HepG2 (cell line): ENCODE measurements around the gene SHISA9. TPM values are rescaled to one million over a fixed set of nuclear protein-coding genes. Genes with fewer than 3 reads are reported as not detected.

ENCODE experiments used
- ATAC-seq: fragments of 200-7000 bp; cut with Tn5 transposase; 3 replicates; pipeline ENCODE4 v1.9.1; 2020; ENCODE audit warnings: mild to moderate bottlenecking, moderate library complexity
- BruUV-seq: library from RNA; stranded (reverse); fragments of 400-500 nt; replicated peaks from 2 replicates; lab custom pipeline; 2021; lab: Mats Ljungman, UMichigan
- CTCF ChIA-PET: fragments of 300-600 bp; formaldehyde crosslinking; extraction: SDS; loops from one replicate; lab custom pipeline; 2021; ENCODE audit warnings: low total read pairs, inconsistent platforms, low intra/inter-chr PET ratio; lab: Yijun Ruan, JAX
- POLR2A ChIA-PET: fragments of 350-600 bp; sonication (Branson Sonifier 250); formaldehyde crosslinking; loops from one replicate; lab custom pipeline; 2020; ENCODE audit warnings: antibody characterized with exemption, inconsistent platforms; lab: Yijun Ruan, JAX
- DNase-seq: peaks from one replicate; pipeline ENCODE4 v3.0.0-alpha.2; 2015; ENCODE audit warnings: low spot score
- FAIRE-seq: peaks from 3 replicates; lab custom pipeline; 2011; peaks lifted over from hg19 to GRCh38; lab: Jason Lieb, UNC
- H2AFZ ChIP-seq: one replicate; pipeline ENCODE4 v1.6.1; 2011; ENCODE audit warnings: low read length, inconsistent platforms
- H3K27ac ChIP-seq: fragments of 300-600 bp; 3 replicates; pipeline ENCODE4 v1.8.0; 2011; ENCODE audit warnings: mixed run types, mild to moderate bottlenecking, mixed read lengths, low read length, inconsistent platforms; ENCODE audit not compliant: insufficient read depth; ENCODE audit errors: extremely low read length
- H3K27me3 ChIP-seq, 2 experiments: fragments of 200-600 bp in 1 of 2; 2 replicates in 1 of 2; 3 replicates in 1 of 2; pipeline versions ENCODE4 v1.6.0 to v1.8.0; 2011; ENCODE audit warnings: low read length in 2 of 2, mild to moderate bottlenecking in 2 of 2, moderate library complexity in 2 of 2, inconsistent platforms in 1 of 2; ENCODE audit not compliant: insufficient read depth in 2 of 2, control insufficient read depth in 1 of 2
- H3K36me3 ChIP-seq, 2 experiments: fragments of 200-600 bp in 1 of 2; replicated peaks in 1 of 2; 2 replicates in 1 of 2; 3 replicates in 1 of 2; pipeline versions ENCODE4 v1.5.1 to v1.8.0; 2011; ENCODE audit warnings: low read length in 2 of 2, inconsistent platforms in 1 of 2; ENCODE audit not compliant: insufficient read depth in 2 of 2, control insufficient read depth in 1 of 2
- H3K4me1 ChIP-seq: 2 replicates; pipeline ENCODE4 v1.5.1; 2012; ENCODE audit warnings: low read length, inconsistent platforms; ENCODE audit not compliant: insufficient read depth
- H3K4me2 ChIP-seq: 2 replicates; pipeline ENCODE4 v1.6.0; 2011; ENCODE audit warnings: low read depth, low read length, inconsistent platforms
- H3K4me3 ChIP-seq, 3 experiments: fragments of 200-600 bp in 1 of 3; sonication (generic), shearing (Covaris generic) in 1 of 3; replicated peaks in 1 of 3; 2 replicates each; pipeline ENCODE4 v1.5.1; 2011 to 2016; ENCODE audit warnings: low read length in 3 of 3, inconsistent platforms in 2 of 3, low read depth in 2 of 3, mild to moderate bottlenecking in 2 of 3, control low read depth in 1 of 3, mixed read lengths in 1 of 3; ENCODE audit not compliant: insufficient read depth in 1 of 3
- H3K79me2 ChIP-seq: one replicate; pipeline ENCODE4 v1.6.1; 2011; ENCODE audit warnings: low read length, inconsistent platforms; ENCODE audit not compliant: insufficient read depth
- H3K9ac ChIP-seq: 2 replicates; pipeline ENCODE4 v1.6.0; 2011; ENCODE audit warnings: mild to moderate bottlenecking, low read depth, low read length, inconsistent platforms; ENCODE audit not compliant: insufficient read depth
- H3K9me3 ChIP-seq: 2 replicates; pipeline ENCODE4 v1.5.1; 2012; ENCODE audit warnings: mild to moderate bottlenecking, low read length
- H4K20me1 ChIP-seq: 2 replicates; pipeline ENCODE4 v1.6.0; 2011; ENCODE audit warnings: inconsistent platforms, mild to moderate bottlenecking, low read length, moderate library complexity; ENCODE audit not compliant: insufficient read depth
- ATF3 ChIP-seq: sonication (generic); formaldehyde crosslinking; IDR thresholded peaks from 2 replicates; pipeline ENCODE4 v1.4.0; 2020; ENCODE audit warnings: missing genetic modification reagents
- FOXJ3 ChIP-seq: sonication (generic); formaldehyde crosslinking; IDR thresholded peaks from 2 replicates; pipeline ENCODE4 v1.4.0; 2020; ENCODE audit warnings: missing genetic modification reagents, mild to moderate bottlenecking, borderline replicate concordance
- FOXP1 ChIP-seq, 2 experiments: fragments of 450-650 bp in 1 of 2; IDR thresholded peaks; 2 replicates each; pipeline ENCODE4 v1.6.1; 2017 to 2018; ENCODE audit warnings: antibody characterized with exemption in 1 of 2
- GFI1 ChIP-seq: sonication (generic); formaldehyde crosslinking; IDR thresholded peaks from 2 replicates; pipeline ENCODE4 v1.5.0; 2020; ENCODE audit warnings: missing genetic modification reagents, mild to moderate bottlenecking, borderline replicate concordance
- ZNF629 ChIP-seq: sonication (generic); formaldehyde crosslinking; conservative IDR thresholded peaks from 2 replicates; pipeline ENCODE4 v1.5.0; 2020; ENCODE audit warnings: missing genetic modification reagents
- ZNF724P ChIP-seq: sonication (generic); formaldehyde crosslinking; IDR thresholded peaks from 2 replicates; pipeline ENCODE4 v1.8.0; 2022; ENCODE audit warnings: missing genetic modification reagents, borderline replicate concordance
- ZNF777 ChIP-seq: sonication (generic); formaldehyde crosslinking; IDR thresholded peaks from 2 replicates; pipeline ENCODE4 v1.4.0; 2020; ENCODE audit warnings: missing genetic modification reagents
- in situ Hi-C: cut with HindIII; loops from 2 replicates; pipeline ENCODE4 v1.10.0; 2017; ENCODE audit warnings: low pct_unique_long_range_greater_than_20kb; ENCODE audit not compliant: extremely low pct_ligation_motif_present
- intact Hi-C: fragments of 100-400 bp; cut with micrococcal nuclease; formaldehyde crosslinking; loops from one replicate; pipeline ENCODE4 v1.10.0; 2022; ENCODE audit not compliant: unreplicated experiment
- polyA plus RNA-seq, 8 experiments: library from polyadenylated mRNA; depleted of rRNA in 3 of 8; stranded (reverse) in 7 of 8; unstranded in 1 of 8; fragments of >200 nt; fragmentation: Illumina TruSeq in 4 of 8; extraction: Trizol in 4 of 8; gene quantifications; 2 replicates each; pipeline versions ENCODE4 v1.2.1 to v1.2.3, GENCODE V29; 2011 to 2016; ENCODE audit warnings: low read depth in 4 of 8, missing spikeins in 1 of 8, mixed read lengths in 1 of 8; ENCODE audit not compliant: insufficient read depth in 1 of 8
- total RNA-seq, 5 experiments: library from RNA; depleted of rRNA; stranded (reverse); fragments of >200 nt; fragmentation: Illumina TruSeq; extraction: Trizol; gene quantifications; 2 replicates each; pipeline ENCODE4 v1.2.3, GENCODE V29; 2016; ENCODE audit warnings: low read depth in 1 of 5

SHISA9 gene
- total and polyA plus RNA-seq, 2 of the 13 experiments (the other 11 are each of a cell fraction or from before 2014, with no cell fraction given): 0.01 TPM; not detected in 1

DNA sequence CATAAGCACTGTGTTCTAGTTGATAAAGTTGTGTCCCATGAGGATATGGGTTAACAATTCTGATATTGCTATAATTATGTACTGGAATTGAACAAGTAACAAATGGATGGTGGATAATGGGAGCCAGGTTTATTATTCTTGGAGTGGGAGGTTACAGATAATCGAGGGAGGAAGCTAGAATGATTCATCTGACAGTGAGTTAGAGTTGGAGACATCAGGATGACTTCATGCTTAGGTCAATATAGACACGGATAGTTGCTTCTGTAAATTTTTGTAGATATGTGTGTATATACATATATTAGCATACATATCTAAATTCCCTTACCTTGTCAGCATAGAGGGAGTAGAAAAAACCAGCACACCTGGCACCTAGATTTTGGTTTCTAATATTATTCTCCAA lies 293.4 kb downstream of the SHISA9 start (continued):
- TF ChIP-seq GFI1: no peak
- TF ChIP-seq ATF3 (CRISPR knock-in tag): no peak
- no peak for TF ChIP-seq FOXJ3 (CRISPR knock-in tag)

GRCh38 chr16:13203725-13204124 lies 302.3 kb downstream of the SHISA9 start:
- BruUV-seq: no TSS peak
- Histone ChIP-seq H3K9ac (no peak overlapping the region), H3K4me2 (no peak overlapping the region), H3K79me2 (no peaks in the 10 kb centered on the region), H3K36me3 (no peaks in the 10 kb centered on the region), H4K20me1 (no peaks in the 10 kb centered on the region), H3K27ac (no peak overlapping the region), H3K4me1 (no peaks in the 10 kb centered on the region), H3K4me3 (no peak overlapping the region), H2AFZ (no peak overlapping the region), H3K27me3 (no peaks in the 10 kb centered on the region), H3K9me3 (no peaks in the 10 kb centered on the region)
- in situ Hi-C loops (no loop called here), intact Hi-C loops (no loop called here)
- TF ChIP-seq ZNF724P (CRISPR knock-in tag): no peak
- TF ChIP-seq FOXP1 (IDR thresholded peaks at IDR 0.05): 0 out of 2 replicates have a peak, but pooled peaks have one; percentile 16
- no peak for TF ChIP-seq FOXP1 (CRISPR knock-in tag; IDR thresholded peaks at IDR 0.05)
- ATAC-seq (no peak), FAIRE-seq (no peak), DNase-seq (no peak)
- CTCF ChIA-PET: no interaction called here
- POLR2A ChIA-PET: no interaction called here

DNA sequence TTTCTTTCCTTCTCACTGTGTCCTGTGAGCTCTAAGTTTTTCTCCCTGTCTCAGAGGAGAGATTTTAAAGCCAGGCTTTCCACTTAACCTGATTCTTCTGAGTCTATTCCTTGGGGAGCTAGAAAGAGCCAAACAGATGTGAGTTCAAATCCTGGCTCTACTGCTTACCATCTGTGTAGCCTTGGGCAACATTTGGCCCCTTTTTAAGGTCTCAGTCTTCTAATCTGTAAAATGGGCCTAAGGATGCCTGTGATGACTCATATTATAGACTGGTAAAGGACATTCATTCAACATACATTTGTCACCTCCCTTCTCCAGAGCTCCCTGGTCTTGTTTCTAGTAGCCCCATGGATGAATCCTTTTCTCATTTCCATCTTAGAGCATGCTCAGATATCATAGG lies 304.0 kb downstream of the SHISA9 start:
- Histone ChIP-seq H3K36me3 (no peaks in the 10 kb centered on the region), H3K4me1 (no peaks in the 10 kb centered on the region), H4K20me1 (no peaks in the 10 kb centered on the region), H2AFZ (no peak overlapping the region), H3K79me2 (no peaks in the 10 kb centered on the region), H3K27ac (no peak overlapping the region), H3K4me2 (no peak overlapping the region), H3K4me3 (no peak overlapping the region), H3K9me3 (no peaks in the 10 kb centered on the region), H3K9ac (no peak overlapping the region), H3K27me3 (no peaks in the 10 kb centered on the region)
- POLR2A ChIA-PET: no interaction called here
- intact Hi-C loops (no loop called here), in situ Hi-C loops (no loop called here)
- no peak for ATAC-seq
- no peak for FAIRE-seq
- DNase-seq: no peak
- CTCF ChIA-PET: no interaction called here
- BruUV-seq: no TSS peak
- TF ChIP-seq ZNF629 (peak; percentile 57), ZNF777 (CRISPR knock-in tag) (no peak)
